HFFc6 (cell line): Measurements from ENCODE around the gene HOXD12. TPM values are rescaled to one million over a fixed set of nuclear protein-coding genes. Genes with fewer than 3 reads are reported as not detected.
A peak's percentile ranks its signal among the peaks of the same experiment; 100 is the strongest.

Source experiments
- DNase-seq: peaks from one replicate; pipeline ENCODE4 v3.0.0-alpha.2; 2018
- H3K27ac Mint-ChIP-seq: 2 replicates; pipeline ENCODE4 v1.8.0; 2020; ENCODE audit warnings: mild to moderate bottlenecking, mixed read lengths
- H3K27me3 Mint-ChIP-seq: 2 replicates; pipeline ENCODE4 v1.8.0; 2021; ENCODE audit warnings: mild to moderate bottlenecking, moderate library complexity, mixed read lengths; ENCODE audit not compliant: insufficient read depth
- H3K36me3 Mint-ChIP-seq: 2 replicates; pipeline ENCODE4 v1.8.0; 2021; ENCODE audit warnings: low read depth, mixed read lengths
- H3K4me1 Mint-ChIP-seq: 2 replicates; pipeline ENCODE4 v1.8.0; 2020; ENCODE audit warnings: low read depth, mixed read lengths
- H3K4me3 Mint-ChIP-seq: 2 replicates; pipeline ENCODE4 v1.8.0; 2020; ENCODE audit warnings: mild to moderate bottlenecking, moderate library complexity, mixed read lengths
- H3K9me3 Mint-ChIP-seq: 2 replicates; pipeline ENCODE4 v1.8.0; 2020; ENCODE audit warnings: mild to moderate bottlenecking, mixed read lengths
- CTCF ChIP-seq: fragments of 200-600 bp; sonication (generic); IDR thresholded peaks from 2 replicates; pipeline ENCODE4 v1.5.0; 2021; ENCODE audit warnings: antibody characterized with exemption, mild to moderate bottlenecking
- total RNA-seq, 6 experiments: library from RNA; stranded (reverse); fragmentation: NEBNext Ultra II Directional; extraction: Animal tissue kit (Norgen Biotek cat#: 25700); gene quantifications; 2 replicates in 1 of 6; 3 replicates in 5 of 6; pipeline ENCODE4 v1.2.3, GENCODE V29; 2021

HOXD12 gene
- total RNA-seq, 6 experiments from 2014 or later: 0.19 to 0.36 (median 0.26) TPM; not detected in 2

DNA sequence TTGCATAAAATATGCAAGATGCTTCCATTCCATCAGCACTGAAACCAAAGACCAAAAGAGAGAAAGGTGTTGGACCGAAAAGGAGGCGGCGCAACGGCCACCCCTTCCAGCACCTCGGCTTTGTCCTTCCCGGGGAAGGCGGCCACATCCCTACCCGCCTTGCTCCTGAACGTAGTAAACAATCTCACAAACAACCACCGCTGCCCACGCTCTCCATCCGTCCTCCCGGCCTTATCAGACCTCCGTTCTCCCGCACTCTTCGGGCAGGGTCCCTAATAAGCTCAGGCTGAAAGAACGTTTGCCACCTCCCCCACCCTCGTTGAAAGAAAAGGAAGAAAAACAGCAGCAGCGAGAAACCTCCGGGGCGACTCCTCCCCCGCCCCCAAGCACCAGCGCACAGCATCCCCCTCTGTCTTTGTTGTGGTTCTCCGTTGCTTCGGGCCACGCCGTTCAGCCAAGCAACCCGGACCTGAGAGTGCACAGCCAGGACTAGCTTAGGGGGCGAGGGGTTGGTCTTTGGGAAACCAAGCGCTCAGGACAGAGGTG is 20.2 kb upstream of the HOXD12 start:
- Mint-ChIP-seq H3K36me3 (peaks cover 12% of the 10 kb centered on the region), H3K27me3 (peaks cover 61% of the 10 kb centered on the region), H3K4me1 (peaks cover 10% of the 10 kb centered on the region), H3K27ac (no peak overlapping the region), H3K4me3 (peak overlapping the region; percentile 84), H3K9me3 (peaks cover 30% of the 10 kb centered on the region)
- no peak for DNase-seq
- no peak for TF ChIP-seq CTCF

GRCh38 chr2:176079831-176080539 is 19.6 kb upstream of the HOXD12 start:
- peak; percentile 52 for DNase-seq
- peaks cover 64% of the 10 kb centered on the region for H3K27me3 Mint-ChIP-seq
- peaks cover 30% of the 10 kb centered on the region for H3K9me3 Mint-ChIP-seq
- TF ChIP-seq CTCF: peak; percentile 97
- peaks cover 12% of the 10 kb centered on the region for H3K36me3 Mint-ChIP-seq
- peaks cover 16% of the 10 kb centered on the region for H3K4me1 Mint-ChIP-seq
- no peak overlapping the region for H3K27ac Mint-ChIP-seq
- H3K4me3 Mint-ChIP-seq: peak overlapping the region; percentile 84

GRCh38 chr2:176080540-176081375 is 18.8 kb upstream of the HOXD12 start:
- peaks cover 30% of the 10 kb centered on the region for H3K9me3 Mint-ChIP-seq
- H3K27me3 Mint-ChIP-seq: peaks cover 64% of the 10 kb centered on the region
- no peak overlapping the region for H3K27ac Mint-ChIP-seq
- TF ChIP-seq CTCF: no peak
- no peak overlapping the region; the same call in 1 of the 2 replicates for H3K4me3 Mint-ChIP-seq
- no peak for DNase-seq
- H3K36me3 Mint-ChIP-seq: peaks cover 12% of the 10 kb centered on the region
- peaks cover 17% of the 10 kb centered on the region for H3K4me1 Mint-ChIP-seq

- Mint-ChIP-seq H3K27me3 (peaks cover 59% of the 10 kb centered on the region), H3K4me1 (peaks cover 17% of the 10 kb centered on the region), H3K27ac (no peak overlapping the region), H3K9me3 (peaks cover 30% of the 10 kb centered on the region), H3K36me3 (peaks cover 12% of the 10 kb centered on the region), H3K4me3 (no peak overlapping the region; the same call in 1 of the 2 replicates)
- no peak for TF ChIP-seq CTCF
- no peak for DNase-seq
Measured at GRCh38 chr2:176081376-176081836, 18.2 kb upstream of the HOXD12 start.

GRCh38 chr2:176081837-176082524 is 17.6 kb upstream of the HOXD12 start:
- Mint-ChIP-seq H3K4me1 (peaks cover 17% of the 10 kb centered on the region), H3K9me3 (peaks cover 30% of the 10 kb centered on the region), H3K4me3 (no peak overlapping the region), H3K27ac (no peak overlapping the region), H3K27me3 (peaks cover 57% of the 10 kb centered on the region), H3K36me3 (peaks cover 12% of the 10 kb centered on the region)
- no peak for TF ChIP-seq CTCF
- DNase-seq: no peak
